Small intestine (tissue), 7 donors: Measurements from ENCODE around the gene LKAAEAR1. TPM values are rescaled to one million over a fixed set of nuclear protein-coding genes. Genes with fewer than 3 reads are reported as not detected.

Experiments used
- DNase-seq, 2 donors: peaks; one replicate each; pipeline versions ENCODE4 v3.0.0 to v3.0.0-alpha.2; 2013
- FAIRE-seq: peaks from 2 replicates; lab custom pipeline; 2012; peaks lifted over from hg19 to GRCh38; lab: Jason Lieb, UNC
- H3K27ac ChIP-seq, 3 donors: one replicate each; pipeline ENCODE4 v1.5.1; 2013; ENCODE audit warnings: low read length in 2 of 3, mild to moderate bottlenecking in 2 of 3, control low read depth in 1 of 3, inconsistent platforms in 1 of 3, low read depth in 1 of 3, moderate library complexity in 1 of 3
- H3K27me3 ChIP-seq, 3 donors: one replicate each; pipeline ENCODE4 v1.6.1; 2013; ENCODE audit warnings: low read length in 3 of 3, inconsistent platforms in 1 of 3; ENCODE audit not compliant: control insufficient read depth in 3 of 3, insufficient read depth in 3 of 3
- H3K36me3 ChIP-seq, 3 donors: one replicate each; pipeline ENCODE4 v1.6.1; 2013; ENCODE audit warnings: low read length in 3 of 3, inconsistent platforms in 1 of 3, low read depth in 1 of 3, mild to moderate bottlenecking in 1 of 3, moderate library complexity in 1 of 3; ENCODE audit not compliant: control insufficient read depth in 3 of 3, insufficient read depth in 2 of 3
- H3K4me1 ChIP-seq, 3 donors: one replicate each; pipeline ENCODE4 v1.6.1; 2013; ENCODE audit warnings: low read length in 2 of 3, inconsistent platforms in 1 of 3, low read depth in 1 of 3, mild to moderate bottlenecking in 1 of 3, moderate library complexity in 1 of 3; ENCODE audit not compliant: control insufficient read depth in 3 of 3, insufficient read depth in 2 of 3
- H3K4me3 ChIP-seq, 3 donors: one replicate each; pipeline ENCODE4 v1.5.1; 2013; ENCODE audit warnings: low read length in 3 of 3, control low read depth in 1 of 3, inconsistent platforms in 1 of 3, low read depth in 1 of 3, mild to moderate bottlenecking in 1 of 3, moderate library complexity in 1 of 3
- H3K9me3 ChIP-seq, 2 donors: one replicate each; pipeline ENCODE4 v1.6.1; 2013; ENCODE audit warnings: low read depth in 1 of 2, low read length in 1 of 2; ENCODE audit not compliant: control insufficient read depth in 2 of 2, insufficient read depth in 1 of 2
- WGBS, 3 donors: extraction: QIAGEN DNeasy Blood & Tissue Kit; methylation state at CpG; one replicate each; pipeline ENCODE4 v1.1.7; 2013; 5-methylcytosine and 5-hydroxymethylcytosine counted together
- polyA plus RNA-seq, 4 donors: library from polyadenylated mRNA; stranded (reverse) in 3 of 4; unstranded in 1 of 4; fragments of 200-250 nt in 3 of 4; fragments of 120-200 nt in 1 of 4; gene quantifications; one replicate each; pipeline versions ENCODE4 v1.2.1 to v1.2.3, GENCODE V29; 2013
- donor health status: healthy with polysubstance abuse.
- donor health status: control.
- donor health status: control.
- donor health status: Bipolar disorder and iron deficiency.
- donor health status: healthy.

LKAAEAR1 gene
- polyA plus RNA-seq, 4 donors: 0.09 TPM; not detected in 3

GRCh38 chr20:64038565-64039292, 45.5 kb downstream of the LKAAEAR1 start:
- peak; percentile 68 to 88 for DNase-seq
- H3K27me3 ChIP-seq: peaks cover 5 to 77% (median 23%) of the 10 kb centered on the region in 3 donors
- peaks cover 0 to 17% (median 3%) of the 10 kb centered on the region in 3 donors for H3K4me1 ChIP-seq
- no peaks in the 10 kb centered on the region for H3K9me3 ChIP-seq
- peak overlapping the region in 1 of 3 donors; percentile 69 for H3K27ac ChIP-seq
- FAIRE-seq: no peak
- peaks cover 3 to 27% (median 8%) of the 10 kb centered on the region in 3 donors for H3K36me3 ChIP-seq
- H3K4me3 ChIP-seq: peak overlapping the region; percentile 34 to 62 (median 56)
- WGBS, 3 donors: 0 to 1% (median 1%) methylated on average over 68 to 91 of the region's 91 CpGs

GRCh38 chr20:64038224-64038564, 46.0 kb downstream of the LKAAEAR1 start:
- Histone ChIP-seq H3K4me3 (peak overlapping the region in 2 of 3 donors; percentile 12 to 62), H3K27ac (peak overlapping the region in 1 of 3 donors; percentile 69), H3K4me1 (peaks cover 0 to 17% (median 3%) of the 10 kb centered on the region in 3 donors), H3K9me3 (no peaks in the 10 kb centered on the region), H3K27me3 (peaks cover 5 to 76% (median 23%) of the 10 kb centered on the region in 3 donors), H3K36me3 (peaks cover 3 to 32% (median 9%) of the 10 kb centered on the region in 3 donors)
- 0 to 2% (median 2%) methylated on average over 4 to 30 of the region's 30 CpGs for WGBS, 3 donors
- FAIRE-seq: no peak
- no peak for DNase-seq

- Histone ChIP-seq H3K9me3 (no peaks in the 10 kb centered on the region), H3K27ac (no peak overlapping the region), H3K27me3 (peaks cover 8 to 76% (median 23%) of the 10 kb centered on the region in 3 donors), H3K4me3 (peak overlapping the region in 2 of 3 donors; percentile 12 to 62), H3K4me1 (peaks cover 0 to 17% (median 3%) of the 10 kb centered on the region in 3 donors), H3K36me3 (peaks cover 3 to 38% (median 11%) of the 10 kb centered on the region in 3 donors)
- FAIRE-seq (no peak), DNase-seq (no peak)
- 5 to 16% (median 7%) methylated on average over 35 to 36 of the region's 36 CpGs for WGBS, 3 donors
These were observed 46.5 kb downstream of the LKAAEAR1 start for GRCh38 chr20:64037498-64038213.

- Histone ChIP-seq H3K9me3 (no peaks in the 10 kb centered on the region), H3K27ac (no peak overlapping the region), H3K4me1 (peaks cover 0 to 14% (median 3%) of the 10 kb centered on the region in 3 donors), H3K27me3 (peaks cover 10 to 72% (median 23%) of the 10 kb centered on the region in 3 donors), H3K4me3 (no peak overlapping the region), H3K36me3 (peaks cover 4 to 43% (median 14%) of the 10 kb centered on the region in 3 donors)
- no peak for FAIRE-seq
- DNase-seq: no peak
- WGBS, 3 donors: 47 to 66% (median 50%) methylated on average over 3 of the region's 3 CpGs
These were observed 47.0 kb downstream of the LKAAEAR1 start for GRCh38 chr20:64037199-64037497.

GRCh38 chr20:64036346-64037198, 47.6 kb downstream of the LKAAEAR1 start:
- no peak overlapping the region for H3K27ac ChIP-seq
- peaks cover 8 to 49% (median 18%) of the 10 kb centered on the region in 3 donors for H3K36me3 ChIP-seq
- DNase-seq: no peak
- peaks cover 0 to 13% (median 3%) of the 10 kb centered on the region in 3 donors for H3K4me1 ChIP-seq
- H3K4me3 ChIP-seq: no peak overlapping the region
- peaks cover 10 to 66% (median 23%) of the 10 kb centered on the region in 3 donors for H3K27me3 ChIP-seq
- no peak for FAIRE-seq
- no peaks in the 10 kb centered on the region for H3K9me3 ChIP-seq
- 47 to 58% (median 50%) methylated on average over 17 of the region's 17 CpGs for whole genome bisulfite sequencing, 3 donors

GRCh38 chr20:64035933-64036345, 48.3 kb downstream of the LKAAEAR1 start, which contains the start of gene C20orf204:
C20orf204 (plus strand) TSS chr20:64036182; CDS start chr20:64036324, 142 bp downstream.
- Histone ChIP-seq H3K27ac (no peak within 1 kb of the TSS), H3K4me1 (peaks cover 0 to 16% (median 3%) of the 10 kb centered on the region in 3 donors), H3K4me3 (no peak within 1 kb of the TSS), H3K9me3 (no peaks in the 10 kb centered on the region), H3K27me3 (peaks cover 10 to 60% (median 17%) of the 10 kb centered on the region in 3 donors), H3K36me3 (peaks cover 8 to 53% (median 18%) of the 10 kb centered on the region in 3 donors)
- 81 to 93% (median 89%) methylated on average over 9 to 10 of the region's 10 CpGs for WGBS, 3 donors
- FAIRE-seq (no peak), DNase-seq (no peak)

- Histone ChIP-seq H3K4me1 (peaks cover 0 to 22% (median 3%) of the 10 kb centered on the region in 3 donors), H3K9me3 (no peaks in the 10 kb centered on the region), H3K27ac (no peak overlapping the region), H3K4me3 (no peak overlapping the region), H3K27me3 (peaks cover 10 to 53% (median 11%) of the 10 kb centered on the region in 3 donors), H3K36me3 (peaks cover 9 to 58% (median 18%) of the 10 kb centered on the region in 3 donors)
- DNase-seq: no peak
- 70 to 81% (median 75%) methylated on average over 14 to 17 of the region's 17 CpGs for WGBS, 3 donors
- FAIRE-seq: no peak
These were observed 48.9 kb downstream of the LKAAEAR1 start for GRCh38 chr20:64035066-64035932.
